Measurements from ENCODE around the gene DIPK1C. TPM values are rescaled to one million over a fixed set of nuclear protein-coding genes. Genes with fewer than 3 reads are reported as not detected.

Gene DIPK1C
- total RNA-seq, 1 experiment from 2014 or later = not detected

DNA sequence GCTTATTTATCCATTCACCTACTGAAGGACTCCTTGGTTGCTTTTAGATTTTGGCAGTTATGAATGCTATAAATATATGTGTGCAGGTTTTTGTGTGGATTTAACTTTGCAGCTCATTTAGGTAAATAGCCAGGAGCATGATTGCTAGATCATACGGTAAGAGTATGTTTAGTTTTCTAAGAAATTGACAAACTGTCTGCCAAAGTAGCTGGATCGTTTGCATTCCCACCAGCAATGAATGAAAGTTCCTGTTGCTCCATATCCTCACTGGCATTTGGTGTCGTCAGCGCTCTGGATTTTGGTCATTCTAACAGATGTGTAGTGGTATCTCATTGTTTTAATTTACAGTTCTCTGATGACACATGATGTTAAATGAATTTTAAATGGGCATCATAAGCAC lies 8.7 kb upstream of the DIPK1C start:
- Histone ChIP-seq H3K9me3 (ENCODE audit: control insufficient read depth in 1 of 2, insufficient read depth in 1 of 2, low read depth in 1 of 2, low read length in 2 of 2) (no peaks in the 10 kb centered on the region; a peak in 1 of 4 replicates), H4K20me1 (ENCODE audit: insufficient read depth) (no peaks in the 10 kb centered on the region), H3K9me2 (ENCODE audit: insufficient read depth) (no peaks in the 10 kb centered on the region), H3K4me2 (ENCODE audit: low read length) (no peak overlapping the region), H3K79me2 (ENCODE audit: insufficient read depth, low read length) (no peaks in the 10 kb centered on the region), H3K36me3 (ENCODE audit: control insufficient read depth in 1 of 2, insufficient read depth in 2 of 2, low read length in 2 of 2) (no peaks in the 10 kb centered on the region), H3K4me3 (replicated peaks in 1 of 2; ENCODE audit: low read depth in 1 of 2, low read length in 2 of 2) (no peak overlapping the region), H3K27me3 (ENCODE audit: insufficient read depth, low read length) (peaks cover 5% of the 10 kb centered on the region; the same call in 1 of the 2 replicates), H3K27ac (ENCODE audit: low read depth, low read length) (no peak overlapping the region), H2AFZ (ENCODE audit: low read depth, low read length, poor library complexity, severe bottlenecking) (no peak overlapping the region), H3K4me1 (ENCODE audit: control insufficient read depth in 1 of 2, insufficient read depth in 2 of 2, low read length in 2 of 2) (no peaks in the 10 kb centered on the region), H3K9ac (ENCODE audit: low read length) (no peak overlapping the region)
- BruUV-seq (replicated peaks) = no TSS peak
- DNase-seq (ENCODE audit: low read depth, low spot score) (no peak), ATAC-seq (no peak)
- ChIA-PET RAD21 (ENCODE audit: low non-redundant PET in 1 of 2, low total read pairs in 2 of 2, uncharacterized antibody in 2 of 2, unreplicated experiment in 2 of 2) (no interaction called here), POLR2A (no interaction called here), CTCF (no interaction called here)
- TF ChIP-seq EZH2phosphoT487 (IDR thresholded peaks at IDR 0.05; ENCODE audit: borderline replicate concordance) (no peak), SRF (IDR thresholded peaks at IDR 0.05; ENCODE audit: low read depth) (no peak), CEBPB (IDR thresholded peaks at IDR 0.05; ENCODE audit: low read depth) (no peak), TCF7L2 (IDR thresholded peaks at IDR 0.05; ENCODE audit: borderline replicate concordance, extremely low read depth, insufficient read depth, insufficient read length) (no peak), SIN3A (IDR thresholded peaks at IDR 0.05; ENCODE audit: low read depth) (no peak), YY1 (IDR thresholded peaks at IDR 0.05; ENCODE audit: extremely low read depth, insufficient replicate concordance, low read depth, low read length) (no peak), ZFX (IDR thresholded peaks at IDR 0.05) (no peak), ZNF274 (IDR thresholded peaks at IDR 0.05; ENCODE audit: low read depth, low read length) (no peak), FOSL1 (IDR thresholded peaks at IDR 0.05; ENCODE audit: low read depth) (no peak), POLR2A (IDR thresholded peaks at IDR 0.05; ENCODE audit: borderline replicate concordance, extremely low read depth, insufficient read depth, insufficient read length) (no peak), JUND (IDR thresholded peaks at IDR 0.05) (no peak), ELF1 (IDR thresholded peaks at IDR 0.05; ENCODE audit: borderline replicate concordance, low read depth) (no peak), SP1 (IDR thresholded peaks at IDR 0.05; ENCODE audit: low read depth) (no peak), ZBTB33 (IDR thresholded peaks at IDR 0.05; ENCODE audit: extremely low read depth, insufficient replicate concordance, low read length) (no peak), POLR2AphosphoS5 (IDR thresholded peaks at IDR 0.05; ENCODE audit: low read depth, low read length) (no peak), CBX3 (IDR thresholded peaks at IDR 0.05; ENCODE audit: low read depth) (no peak), EGR1 (IDR thresholded peaks at IDR 0.05; ENCODE audit: low read depth) (no peak), RAD21 (IDR thresholded peaks at IDR 0.05; ENCODE audit: low read depth) (no peak)
- TF ChIP-seq, protein P1, sequence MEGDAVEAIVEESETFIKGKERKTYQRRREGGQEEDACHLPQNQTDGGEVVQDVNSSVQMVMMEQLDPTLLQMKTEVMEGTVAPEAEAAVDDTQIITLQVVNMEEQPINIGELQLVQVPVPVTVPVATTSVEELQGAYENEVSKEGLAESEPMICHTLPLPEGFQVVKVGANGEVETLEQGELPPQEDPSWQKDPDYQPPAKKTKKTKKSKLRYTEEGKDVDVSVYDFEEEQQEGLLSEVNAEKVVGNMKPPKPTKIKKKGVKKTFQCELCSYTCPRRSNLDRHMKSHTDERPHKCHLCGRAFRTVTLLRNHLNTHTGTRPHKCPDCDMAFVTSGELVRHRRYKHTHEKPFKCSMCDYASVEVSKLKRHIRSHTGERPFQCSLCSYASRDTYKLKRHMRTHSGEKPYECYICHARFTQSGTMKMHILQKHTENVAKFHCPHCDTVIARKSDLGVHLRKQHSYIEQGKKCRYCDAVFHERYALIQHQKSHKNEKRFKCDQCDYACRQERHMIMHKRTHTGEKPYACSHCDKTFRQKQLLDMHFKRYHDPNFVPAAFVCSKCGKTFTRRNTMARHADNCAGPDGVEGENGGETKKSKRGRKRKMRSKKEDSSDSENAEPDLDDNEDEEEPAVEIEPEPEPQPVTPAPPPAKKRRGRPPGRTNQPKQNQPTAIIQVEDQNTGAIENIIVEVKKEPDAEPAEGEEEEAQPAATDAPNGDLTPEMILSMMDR (IDR thresholded peaks at IDR 0.05 in 2 of 3, conservative IDR thresholded peaks at IDR 0.05 in 1 of 3; ENCODE audit: borderline replicate concordance in 1 of 3, insufficient read depth in 1 of 3, low read depth in 2 of 3, low read length in 2 of 3) = no peak
- TF ChIP-seq, protein P2, sequence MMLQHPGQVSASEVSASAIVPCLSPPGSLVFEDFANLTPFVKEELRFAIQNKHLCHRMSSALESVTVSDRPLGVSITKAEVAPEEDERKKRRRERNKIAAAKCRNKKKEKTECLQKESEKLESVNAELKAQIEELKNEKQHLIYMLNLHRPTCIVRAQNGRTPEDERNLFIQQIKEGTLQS (IDR thresholded peaks at IDR 0.05) = no peak
- intact Hi-C loops (cut with micrococcal nuclease) = no loop called here
